GM12872 (cell line): ENCODE results near the gene CDCA5.

Experiments
- TF ChIP-seq, protein P1 (sequence below): IDR thresholded peaks from 3 replicates; pipeline ENCODE4 v1.5.1; 2011; ENCODE audit warnings: low read depth, mild to moderate bottlenecking, low read length, moderate library complexity; ENCODE audit not compliant: insufficient read depth

CDCA5 gene, protein sequence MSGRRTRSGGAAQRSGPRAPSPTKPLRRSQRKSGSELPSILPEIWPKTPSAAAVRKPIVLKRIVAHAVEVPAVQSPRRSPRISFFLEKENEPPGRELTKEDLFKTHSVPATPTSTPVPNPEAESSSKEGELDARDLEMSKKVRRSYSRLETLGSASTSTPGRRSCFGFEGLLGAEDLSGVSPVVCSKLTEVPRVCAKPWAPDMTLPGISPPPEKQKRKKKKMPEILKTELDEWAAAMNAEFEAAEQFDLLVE

DNA sequence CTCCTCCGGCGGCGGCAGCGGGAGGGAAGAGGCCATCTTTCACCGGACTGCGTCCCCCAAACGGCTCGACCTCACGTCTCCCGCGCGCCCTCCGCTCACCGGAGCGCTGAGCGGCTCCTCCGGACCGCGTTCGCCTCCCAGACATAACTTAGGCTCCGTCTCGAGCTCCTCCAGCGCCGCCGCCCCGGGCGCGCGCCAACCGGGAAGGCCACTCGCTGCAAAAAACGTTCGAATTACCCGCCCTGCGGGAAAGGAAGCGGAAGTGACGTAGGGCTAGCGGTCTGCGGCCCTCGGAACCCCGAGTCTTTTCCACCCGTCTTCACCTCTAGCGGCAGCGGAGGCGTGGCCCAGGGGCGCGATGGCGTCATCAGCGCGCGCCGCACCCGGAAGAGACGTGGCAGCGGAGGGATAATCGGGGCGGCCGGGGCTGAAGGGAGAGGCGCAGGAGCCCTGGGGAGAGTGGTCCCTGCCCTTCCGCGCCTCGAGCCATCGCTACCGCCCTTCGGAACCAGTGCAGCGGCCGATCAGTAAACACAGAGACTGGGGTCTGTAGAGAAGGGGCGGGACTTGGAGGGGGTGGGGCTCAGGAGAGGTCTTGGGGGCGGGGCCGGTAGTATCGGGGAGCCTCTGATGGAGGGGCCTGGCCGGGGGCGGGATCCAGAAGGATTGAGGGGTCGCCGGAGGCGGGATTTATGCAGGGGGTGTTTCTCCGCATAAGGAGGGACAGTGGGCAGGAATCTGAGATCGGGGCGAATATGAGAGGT lies at the start of gene CDCA5, which contains the start of gene ZFPL1:
CDCA5 (minus strand) TSS at position 207 of the 764 bp plus-strand sequence; CDS start at position 145, 62 bp downstream.
ZFPL1 (plus strand) TSS at position 389 of the 764 bp plus-strand sequence. CDS start 477 bp downstream, outside the sequence.
- TF ChIP-seq, protein P1, sequence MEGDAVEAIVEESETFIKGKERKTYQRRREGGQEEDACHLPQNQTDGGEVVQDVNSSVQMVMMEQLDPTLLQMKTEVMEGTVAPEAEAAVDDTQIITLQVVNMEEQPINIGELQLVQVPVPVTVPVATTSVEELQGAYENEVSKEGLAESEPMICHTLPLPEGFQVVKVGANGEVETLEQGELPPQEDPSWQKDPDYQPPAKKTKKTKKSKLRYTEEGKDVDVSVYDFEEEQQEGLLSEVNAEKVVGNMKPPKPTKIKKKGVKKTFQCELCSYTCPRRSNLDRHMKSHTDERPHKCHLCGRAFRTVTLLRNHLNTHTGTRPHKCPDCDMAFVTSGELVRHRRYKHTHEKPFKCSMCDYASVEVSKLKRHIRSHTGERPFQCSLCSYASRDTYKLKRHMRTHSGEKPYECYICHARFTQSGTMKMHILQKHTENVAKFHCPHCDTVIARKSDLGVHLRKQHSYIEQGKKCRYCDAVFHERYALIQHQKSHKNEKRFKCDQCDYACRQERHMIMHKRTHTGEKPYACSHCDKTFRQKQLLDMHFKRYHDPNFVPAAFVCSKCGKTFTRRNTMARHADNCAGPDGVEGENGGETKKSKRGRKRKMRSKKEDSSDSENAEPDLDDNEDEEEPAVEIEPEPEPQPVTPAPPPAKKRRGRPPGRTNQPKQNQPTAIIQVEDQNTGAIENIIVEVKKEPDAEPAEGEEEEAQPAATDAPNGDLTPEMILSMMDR = no peak

DNA sequence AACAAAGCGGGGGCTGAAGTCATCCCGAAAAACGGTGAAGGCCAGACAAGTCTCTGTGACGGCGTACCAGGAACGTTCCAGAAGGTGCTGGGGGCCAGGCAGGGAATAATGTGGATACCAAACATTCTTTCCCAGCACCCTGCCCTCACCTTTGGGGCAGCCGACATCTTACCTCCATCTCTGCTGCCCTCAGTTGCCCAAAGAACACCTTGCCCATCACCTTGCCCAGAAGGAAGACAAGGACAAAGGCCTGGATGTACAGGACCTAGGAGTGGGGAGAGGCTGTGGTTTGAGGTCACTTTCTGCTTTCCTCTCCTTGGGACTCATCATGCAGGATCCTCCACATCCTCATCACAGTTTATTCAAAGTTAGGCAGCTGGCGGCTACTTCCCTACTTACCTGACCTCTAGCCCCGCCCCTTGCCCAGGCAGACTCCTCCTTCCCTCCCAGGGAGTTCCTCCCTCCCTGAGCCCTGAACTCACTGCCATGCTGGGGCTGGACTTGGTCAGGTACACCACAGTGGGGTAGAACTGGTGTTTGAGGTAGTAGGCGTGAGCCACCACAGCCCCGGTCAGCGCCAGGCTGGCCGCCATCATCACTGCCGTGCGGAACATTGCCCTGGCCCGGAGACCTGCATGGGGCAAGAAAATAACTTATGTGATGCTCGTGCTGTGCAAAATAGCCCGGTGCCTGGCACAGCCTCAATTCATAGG lies 49.3 kb upstream of the CDCA5 start:
- TF ChIP-seq, protein P1 = no peak

DNA sequence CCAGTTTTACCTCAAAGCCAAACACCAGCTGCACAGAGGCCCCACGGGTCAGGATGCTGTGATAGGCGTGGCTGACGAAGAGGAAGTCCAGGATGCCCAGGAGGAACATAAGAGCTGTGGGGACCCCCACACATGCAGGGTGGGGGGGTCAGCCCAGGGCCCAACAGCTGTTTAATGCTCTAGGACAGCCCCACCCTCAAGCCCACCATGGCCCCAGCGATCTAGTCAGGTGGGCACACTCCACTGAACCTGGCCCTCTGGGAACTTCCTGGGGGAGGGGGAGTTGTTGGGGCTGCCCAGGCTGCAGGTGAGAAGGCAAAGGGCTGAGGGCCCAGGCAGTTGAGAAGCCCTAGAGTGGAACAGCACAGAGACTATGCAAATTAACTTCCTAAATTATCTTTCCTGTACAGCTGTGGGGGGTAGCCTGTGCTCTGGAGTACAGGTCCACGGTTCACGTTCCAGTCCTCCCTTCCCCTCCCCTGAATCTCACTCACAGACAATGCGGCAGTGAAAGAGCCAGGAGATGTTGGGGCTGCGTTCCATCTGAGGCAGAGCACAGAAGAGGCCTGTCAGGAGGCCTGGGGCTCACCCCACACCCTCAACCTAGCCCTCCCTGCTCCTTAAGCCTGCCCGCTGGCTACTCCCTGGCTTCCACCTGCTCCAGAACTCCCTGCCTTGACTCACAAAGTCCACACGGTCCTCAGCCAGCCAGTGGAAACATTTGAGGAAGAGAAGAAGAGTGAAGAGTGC lies 48.6 kb upstream of the CDCA5 start:
- TF ChIP-seq, protein P1 = no peak

DNA sequence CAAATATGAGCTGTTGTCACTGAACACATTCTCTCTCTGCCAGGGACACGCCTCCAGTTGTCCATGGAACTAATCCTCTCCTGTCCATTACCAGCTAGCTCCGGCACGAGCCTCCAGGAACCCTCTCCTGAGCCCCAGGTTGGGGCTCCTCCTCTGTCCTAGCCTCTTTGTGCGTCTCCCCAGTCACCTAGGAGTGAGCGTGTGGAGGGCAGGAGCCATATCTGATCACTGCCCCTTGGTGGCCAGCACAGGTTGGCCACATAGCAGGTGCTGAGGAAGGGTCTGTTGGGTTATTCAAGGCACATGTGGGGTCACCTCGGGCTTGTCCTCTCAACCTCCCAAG lies 48.0 kb upstream of the CDCA5 start:
- TF ChIP-seq, protein P1 = no peak

DNA sequence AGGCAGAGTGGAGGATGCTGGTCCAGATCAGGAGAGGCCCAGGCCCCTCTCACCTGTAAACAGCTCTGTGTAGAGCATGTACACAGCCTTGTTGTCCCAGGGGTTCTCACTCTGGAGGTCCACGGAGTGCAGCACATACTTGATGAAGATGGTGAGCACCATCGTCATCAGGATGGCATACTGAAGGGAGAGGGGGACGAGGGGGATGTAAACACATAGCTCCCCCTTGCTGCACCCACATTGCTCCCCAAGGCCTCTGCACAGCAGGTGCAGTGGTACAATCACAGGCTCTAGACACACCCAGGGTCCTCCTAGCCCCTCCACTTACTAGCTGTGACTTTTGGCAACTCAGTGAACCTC lies 47.6 kb upstream of the CDCA5 start:
- TF ChIP-seq, protein P1 = no peak

DNA sequence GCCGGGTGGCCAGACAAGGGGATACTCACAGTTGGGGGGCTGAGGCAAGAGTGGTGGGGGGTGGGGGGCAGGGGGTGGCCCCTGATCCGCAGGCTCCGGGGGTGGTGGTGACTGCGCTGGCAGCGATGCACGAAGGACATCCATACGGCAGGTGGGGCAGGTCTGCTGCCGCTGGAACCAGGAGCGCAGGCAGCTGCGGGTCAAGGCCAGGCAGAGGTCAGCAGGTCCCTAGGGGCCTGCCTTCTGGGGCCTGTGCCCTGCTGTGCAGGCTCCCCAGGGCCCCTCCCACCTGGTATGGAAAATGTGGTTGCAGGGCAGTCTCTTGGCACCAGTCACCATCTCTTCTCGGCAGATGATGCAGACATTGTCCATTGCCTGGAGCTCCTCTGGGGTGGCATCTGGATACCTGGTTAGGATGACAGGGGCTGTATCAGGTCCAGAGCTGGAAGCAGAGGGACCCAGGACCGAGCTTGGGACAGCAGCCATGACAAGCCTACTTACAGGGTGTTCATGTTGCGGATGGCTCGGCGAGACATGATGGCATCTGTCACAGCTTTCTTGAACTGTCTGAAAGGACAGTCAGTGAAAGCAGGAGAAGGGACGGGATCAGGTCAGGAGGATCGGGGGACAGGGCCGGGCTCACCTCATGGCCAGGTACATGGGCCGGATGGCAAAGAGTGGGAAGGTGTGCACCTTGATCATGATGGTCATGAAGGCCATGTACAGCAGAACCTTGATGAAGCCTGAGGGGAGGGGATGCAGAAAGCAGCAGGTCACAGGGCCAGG lies 47.0 kb upstream of the CDCA5 start:
- TF ChIP-seq, protein P1 = no peak
